HG02610 (cell line): ENCODE results near the gene SLCO3A1.

Source experiments
- ATAC-seq: cut with Tn5 transposase; IDR thresholded peaks from one replicate; pipeline ENCODE4 v1.9.1; 2021; ENCODE audit warnings: mild to moderate bottlenecking, moderate library complexity; ENCODE audit not compliant: unreplicated experiment

The SLCO3A1 gene

DNA sequence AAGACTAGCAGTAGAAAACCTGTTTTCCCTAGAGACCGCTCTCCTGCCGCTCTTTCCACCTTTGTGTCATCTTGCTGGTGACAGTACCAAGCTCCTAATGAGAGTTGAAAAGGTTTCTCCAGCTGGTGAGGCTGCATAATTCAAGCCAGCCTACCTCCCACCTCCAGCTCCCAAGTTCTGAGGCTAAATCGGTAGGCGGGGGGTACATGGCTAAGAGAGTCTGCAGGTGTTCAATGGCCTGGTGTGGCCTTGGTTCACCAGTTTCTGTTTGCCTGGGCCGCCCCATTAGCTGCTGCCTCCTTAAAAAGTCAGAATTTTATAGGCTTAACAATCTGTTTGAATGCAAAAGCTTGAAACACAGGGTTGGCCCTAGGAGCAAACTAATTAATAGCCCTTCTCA, 262.8 kb downstream of the SLCO3A1 start:
- no peak for ATAC-seq

DNA sequence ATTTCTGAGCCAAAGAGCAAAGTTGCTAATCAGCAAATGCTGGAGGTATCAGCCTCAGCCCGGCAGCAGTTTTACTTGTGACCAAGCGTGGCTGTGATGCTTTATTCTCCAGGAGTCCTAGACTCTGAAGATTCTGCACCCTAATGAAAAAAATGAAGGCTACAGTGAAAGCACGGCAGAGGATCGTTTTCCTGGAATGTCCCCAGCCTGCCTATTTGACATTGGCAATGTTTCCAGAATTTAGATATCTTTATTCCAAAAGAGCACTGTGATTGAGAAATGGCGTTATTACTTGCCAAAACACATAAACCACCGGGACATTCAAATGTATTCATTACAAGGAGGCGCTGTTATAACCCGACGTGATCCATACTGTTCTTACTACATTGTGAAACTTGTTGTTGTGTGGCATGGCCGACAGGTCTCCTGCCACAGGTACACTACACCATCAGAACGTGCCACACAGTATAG, 263.8 kb downstream of the SLCO3A1 start:
- no peak for ATAC-seq

DNA sequence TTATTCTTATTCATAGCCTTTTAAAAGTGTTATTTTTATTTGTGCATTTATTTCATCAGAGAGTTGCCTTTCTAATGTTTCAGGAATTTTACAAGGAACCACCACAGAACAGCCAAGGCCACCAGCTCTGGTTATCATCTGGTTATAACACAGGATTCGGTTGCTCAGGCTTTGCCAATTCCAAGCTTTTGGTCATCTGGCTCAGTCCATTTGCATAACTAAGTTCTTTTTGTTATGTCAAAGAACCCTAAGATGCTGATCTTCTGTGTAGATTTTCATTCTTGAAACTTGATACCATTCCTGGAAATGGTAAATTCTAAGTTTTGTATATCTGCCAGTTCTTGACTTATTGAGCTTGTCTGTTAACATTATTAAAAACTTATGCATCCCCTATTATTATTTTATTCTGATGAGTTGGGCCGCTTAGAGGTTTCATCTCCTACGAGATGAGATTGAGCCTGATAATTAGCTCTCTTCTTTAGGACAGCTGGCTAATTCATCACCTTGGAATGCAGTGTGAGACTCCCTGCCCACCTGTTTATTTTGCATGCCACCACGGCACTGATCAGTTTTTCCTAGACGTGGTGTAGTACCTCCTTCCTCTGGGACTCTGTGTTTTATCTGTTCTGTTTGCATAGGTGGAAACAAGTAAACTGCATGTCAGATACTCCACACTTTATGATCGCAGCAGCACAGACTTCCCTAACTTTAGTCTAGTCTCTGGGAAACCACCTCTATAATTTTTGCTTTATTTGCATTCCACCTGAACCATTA, 264.8 kb downstream of the SLCO3A1 start:
- no peak for ATAC-seq

DNA sequence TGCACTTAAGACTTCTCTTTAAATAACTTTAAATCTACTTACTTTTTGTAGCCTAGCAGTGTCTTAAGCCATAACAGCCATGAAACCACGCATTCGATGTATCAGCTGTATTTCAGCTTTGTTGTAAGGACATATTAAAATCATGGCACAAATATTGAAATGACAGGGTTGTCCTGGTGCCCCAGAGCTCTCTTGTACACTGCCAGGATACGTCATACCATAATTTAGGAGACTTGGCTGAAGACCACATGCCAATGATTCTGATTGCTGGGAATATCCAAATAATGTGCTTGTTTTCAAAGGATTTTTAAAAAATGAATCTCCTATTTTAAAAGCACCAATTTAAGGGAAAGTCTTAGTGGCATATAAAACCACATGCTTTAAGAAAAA, 265.4 kb downstream of the SLCO3A1 start:
- no peak for ATAC-seq

DNA sequence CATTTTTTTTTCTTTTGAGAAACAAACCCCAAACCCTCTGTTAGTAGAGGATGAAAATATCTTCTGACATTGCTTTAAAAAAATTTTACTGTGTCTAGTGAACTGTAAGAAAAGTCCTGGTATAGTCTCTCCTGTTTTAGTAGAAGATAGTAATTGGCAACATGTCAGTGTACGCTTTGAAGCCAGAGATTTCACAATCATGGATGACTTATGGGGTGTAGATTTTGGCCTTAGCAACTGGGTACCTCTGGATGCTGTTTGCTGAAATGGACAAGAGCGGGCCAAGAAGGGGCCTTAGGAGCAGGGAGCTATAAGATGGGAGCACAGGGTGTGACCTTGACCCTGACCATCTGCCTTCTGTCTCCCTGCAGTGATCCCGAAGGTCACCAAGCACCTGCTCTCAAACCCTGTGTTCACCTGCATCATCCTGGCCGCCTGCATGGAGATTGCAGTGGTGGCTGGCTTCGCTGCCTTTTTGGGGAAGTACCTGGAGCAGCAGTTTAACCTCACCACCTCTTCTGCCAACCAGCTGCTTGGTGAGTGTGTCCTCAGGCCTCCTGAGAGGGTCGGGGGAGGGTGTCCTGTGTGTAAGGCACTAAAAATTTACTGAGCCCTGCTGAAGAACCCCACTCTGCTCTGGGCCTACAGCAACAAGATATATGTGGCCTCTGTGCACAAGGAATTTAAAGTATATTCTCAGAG, 266.7 kb downstream of the SLCO3A1 start:
- ATAC-seq, result no peak

DNA sequence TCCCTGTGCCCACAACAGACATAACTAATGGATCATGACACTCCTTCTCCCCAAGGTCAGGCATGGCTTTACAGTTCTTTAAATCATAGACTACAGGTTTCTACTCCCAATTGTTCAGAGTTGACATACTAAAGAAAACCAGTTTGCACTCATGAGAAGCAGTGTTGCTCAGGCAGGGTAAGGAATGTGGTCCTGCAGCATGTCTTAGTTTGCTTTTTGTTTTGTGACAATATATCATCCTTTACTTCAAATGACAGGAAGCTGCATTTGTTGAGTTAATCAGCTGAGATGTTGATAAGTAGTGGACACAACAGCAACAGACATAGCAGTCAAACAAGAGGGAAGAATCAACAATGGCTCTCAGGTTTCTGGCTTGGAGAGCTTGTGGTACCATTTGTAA, 267.5 kb downstream of the SLCO3A1 start:
- no peak for ATAC-seq

DNA sequence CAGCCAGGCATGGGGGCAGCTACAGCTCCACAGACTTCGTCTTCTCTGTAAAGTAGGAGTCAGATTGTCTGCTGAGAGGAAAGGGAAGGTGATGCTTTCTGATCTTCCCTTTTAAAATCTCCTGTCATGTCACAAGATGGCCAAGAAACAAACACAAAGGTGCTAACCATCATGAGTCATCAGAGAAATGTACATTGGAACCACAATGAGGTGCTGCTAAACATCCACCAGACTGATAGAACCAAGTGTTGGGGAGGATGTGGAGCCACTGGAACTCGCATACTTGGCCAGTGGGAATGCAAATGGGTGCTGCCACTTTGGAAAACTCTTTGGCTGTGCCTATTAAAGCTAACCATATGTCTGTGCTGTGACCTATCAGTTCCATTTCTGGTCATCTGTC, 268.8 kb downstream of the SLCO3A1 start:
- ATAC-seq, result no peak

DNA sequence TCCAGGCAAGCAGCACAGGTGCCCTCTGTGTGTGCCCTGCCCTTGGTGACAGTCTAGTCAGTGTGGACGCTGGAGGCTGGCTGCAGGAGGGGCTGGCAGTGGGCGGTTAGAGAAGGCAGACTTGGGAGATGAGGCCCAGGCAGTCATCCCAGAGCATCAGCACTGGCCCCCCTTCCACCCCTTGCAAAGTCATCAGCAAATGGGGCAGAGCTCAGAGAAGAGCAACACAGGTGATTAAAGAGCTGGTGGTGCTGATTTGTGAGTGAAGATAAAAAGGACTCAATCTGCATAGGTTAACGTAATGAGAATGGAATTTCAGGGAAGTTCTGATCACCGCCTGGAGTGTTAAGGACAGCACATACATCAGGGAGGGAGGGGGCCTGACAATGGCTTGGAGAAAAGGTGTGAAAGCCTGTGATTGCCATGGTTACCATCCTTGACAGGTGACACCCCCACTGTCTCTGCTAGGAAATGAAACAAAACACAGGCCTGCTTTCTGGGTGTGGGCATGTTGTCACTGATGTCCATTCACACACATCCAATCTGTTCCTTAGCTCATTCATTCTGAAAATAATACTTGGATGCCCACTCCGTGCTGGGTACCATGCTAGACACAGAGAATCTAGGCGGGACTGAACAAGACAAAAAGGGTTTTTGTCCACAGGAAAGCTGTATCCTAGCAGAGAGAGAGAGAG, 270.6 kb downstream of the SLCO3A1 start:
- ATAC-seq, result no peak

DNA sequence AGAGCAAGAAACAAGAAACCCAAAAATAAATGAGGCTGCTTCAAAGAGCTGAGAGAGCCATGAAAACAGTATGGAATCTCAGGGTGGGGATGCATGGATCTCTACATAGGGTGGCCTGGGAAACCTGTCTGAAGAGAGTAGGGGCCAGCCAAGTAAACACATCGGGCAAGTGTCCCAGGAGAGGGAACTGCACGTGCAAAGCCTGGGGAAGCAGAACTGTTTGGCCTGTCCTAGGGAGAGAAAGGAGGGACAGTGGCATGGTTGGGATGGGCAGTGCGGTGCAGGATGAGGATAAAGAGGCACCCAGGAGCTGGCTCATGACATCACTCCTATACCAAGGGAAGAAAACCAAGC, 271.1 kb downstream of the SLCO3A1 start:
- ATAC-seq, result no peak

DNA sequence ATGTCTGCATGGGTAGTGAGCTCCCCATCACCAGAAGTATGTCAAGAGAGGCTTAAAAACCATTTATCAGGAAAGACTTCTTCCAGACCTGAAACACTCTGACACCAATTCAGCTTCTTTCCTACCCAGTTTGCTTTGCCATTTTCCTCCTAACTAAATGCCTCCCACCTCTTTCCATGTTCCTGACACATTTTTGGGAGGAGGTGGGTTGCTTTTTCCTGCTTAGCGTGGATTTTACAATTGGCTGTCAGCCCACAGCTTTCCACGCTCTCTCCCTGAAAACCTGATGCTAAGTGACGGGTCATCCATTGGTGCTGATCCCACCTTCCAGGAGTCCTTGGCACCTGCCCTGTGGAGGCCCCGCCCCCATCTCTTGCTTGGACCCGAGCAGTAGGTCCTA, 275.3 kb downstream of the SLCO3A1 start:
- no peak for ATAC-seq

DNA sequence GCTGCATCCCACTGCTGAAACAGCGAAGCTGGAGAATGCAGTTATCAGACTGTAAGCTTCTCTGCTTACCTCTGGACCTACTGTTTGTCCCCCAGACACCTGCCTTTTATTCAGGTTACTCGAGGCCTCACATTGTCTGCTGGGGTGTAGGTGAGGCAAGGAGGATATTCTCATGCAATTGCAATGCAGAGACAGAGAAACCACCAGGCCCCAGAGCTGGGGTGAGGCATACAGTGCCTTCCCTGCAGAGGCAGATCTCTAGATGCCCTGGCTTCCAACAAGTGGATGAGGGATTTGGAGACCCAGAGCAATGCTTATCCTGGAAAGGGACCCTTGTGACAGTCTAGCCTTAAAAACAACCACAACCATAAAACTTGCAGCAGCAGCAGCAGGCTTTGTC, 276.7 kb downstream of the SLCO3A1 start:
- no peak for ATAC-seq

DNA sequence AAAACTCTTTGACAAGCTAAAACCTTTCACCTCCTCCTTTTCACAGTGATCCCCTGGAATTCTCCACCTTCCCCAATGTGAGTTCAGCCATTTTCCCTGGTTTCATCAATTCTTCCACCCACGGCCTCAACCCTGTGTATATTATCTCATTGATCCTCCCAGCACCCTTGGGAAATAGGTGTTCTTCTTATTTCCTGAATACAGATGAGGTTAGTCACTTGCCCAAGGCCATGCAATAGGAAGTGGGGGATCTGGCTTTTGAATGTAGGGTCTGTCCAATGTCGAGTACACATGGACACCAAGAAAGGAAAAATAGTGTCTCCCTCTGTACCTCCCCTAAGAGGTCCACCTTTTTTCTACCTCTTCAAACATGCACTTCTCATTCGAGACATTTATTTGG, 277.4 kb downstream of the SLCO3A1 start:
- ATAC-seq, result no peak

DNA sequence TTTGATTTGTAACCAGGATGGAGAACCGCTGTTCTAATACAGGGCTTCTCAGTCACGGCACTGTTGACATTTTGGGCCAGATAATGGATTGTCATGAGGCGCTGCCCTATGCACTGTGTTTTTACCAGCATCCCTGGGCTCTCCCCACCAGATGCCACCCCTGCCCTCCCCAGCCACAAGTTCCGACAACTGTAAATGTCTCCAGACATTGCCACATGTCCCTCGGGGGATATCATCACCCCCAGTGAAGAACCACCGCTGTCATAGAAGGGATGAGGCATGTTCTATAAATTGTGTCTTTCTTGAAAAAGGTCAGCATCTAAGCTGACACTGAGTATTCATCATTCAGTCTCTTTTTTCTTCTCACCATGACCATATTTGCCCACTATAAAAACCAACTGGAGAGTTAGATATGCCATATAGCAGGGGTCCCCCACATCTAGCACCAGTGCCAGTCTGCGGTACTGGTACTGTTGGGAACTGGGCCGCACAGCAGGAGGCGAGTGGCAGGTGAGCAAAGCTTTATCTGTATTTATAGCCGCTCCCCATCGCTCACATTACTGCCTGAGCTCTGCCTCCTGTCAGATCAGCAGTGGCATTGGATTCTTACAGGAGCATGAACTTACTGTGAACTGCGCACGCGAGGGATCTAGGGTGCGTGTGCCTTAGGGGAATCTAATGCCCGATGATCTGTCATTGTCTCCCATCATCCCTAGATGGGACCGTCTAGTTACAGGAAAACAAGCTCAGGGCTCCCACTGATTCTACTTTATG, 279.7 kb downstream of the SLCO3A1 start:
- no peak for ATAC-seq

DNA sequence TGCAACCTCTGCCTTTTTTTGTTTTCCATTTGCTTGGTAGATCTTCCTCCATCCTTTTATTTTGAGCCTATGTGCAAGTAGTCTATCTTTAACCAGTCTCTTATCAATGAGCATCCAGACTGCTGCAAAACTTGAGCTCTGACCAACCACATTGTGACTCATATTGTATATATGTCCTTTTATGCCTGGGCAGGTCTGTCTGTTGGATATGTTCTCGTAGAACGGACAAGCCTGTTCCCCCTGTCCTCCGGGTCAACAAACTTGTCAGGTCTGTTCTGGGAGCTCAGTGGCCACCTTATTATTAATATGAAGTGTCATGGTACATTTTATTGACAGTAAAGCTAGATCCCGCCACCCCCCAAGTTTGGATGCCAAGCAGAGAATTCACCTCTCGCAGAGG, 287.3 kb downstream of the SLCO3A1 start:
- no peak for ATAC-seq

DNA sequence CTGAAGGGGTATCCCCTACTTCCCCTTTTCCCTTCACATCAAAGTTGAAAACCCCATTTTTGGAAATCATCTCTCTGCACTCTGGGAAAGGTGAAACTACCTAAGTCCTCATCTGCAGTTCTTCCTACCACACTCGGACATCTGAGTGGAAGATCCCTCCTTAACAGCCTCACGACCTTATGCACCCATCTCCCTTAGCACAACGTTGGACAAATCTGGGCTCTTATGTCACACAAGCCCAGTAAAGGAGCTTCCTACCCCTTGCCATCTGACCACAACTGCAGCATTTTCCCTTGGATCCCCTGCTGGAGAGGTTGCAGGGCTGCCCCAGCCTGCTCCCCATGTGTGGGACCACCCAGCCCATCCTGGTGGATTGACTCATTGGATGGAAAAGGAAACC, 288.1 kb downstream of the SLCO3A1 start:
- ATAC-seq, result no peak

DNA sequence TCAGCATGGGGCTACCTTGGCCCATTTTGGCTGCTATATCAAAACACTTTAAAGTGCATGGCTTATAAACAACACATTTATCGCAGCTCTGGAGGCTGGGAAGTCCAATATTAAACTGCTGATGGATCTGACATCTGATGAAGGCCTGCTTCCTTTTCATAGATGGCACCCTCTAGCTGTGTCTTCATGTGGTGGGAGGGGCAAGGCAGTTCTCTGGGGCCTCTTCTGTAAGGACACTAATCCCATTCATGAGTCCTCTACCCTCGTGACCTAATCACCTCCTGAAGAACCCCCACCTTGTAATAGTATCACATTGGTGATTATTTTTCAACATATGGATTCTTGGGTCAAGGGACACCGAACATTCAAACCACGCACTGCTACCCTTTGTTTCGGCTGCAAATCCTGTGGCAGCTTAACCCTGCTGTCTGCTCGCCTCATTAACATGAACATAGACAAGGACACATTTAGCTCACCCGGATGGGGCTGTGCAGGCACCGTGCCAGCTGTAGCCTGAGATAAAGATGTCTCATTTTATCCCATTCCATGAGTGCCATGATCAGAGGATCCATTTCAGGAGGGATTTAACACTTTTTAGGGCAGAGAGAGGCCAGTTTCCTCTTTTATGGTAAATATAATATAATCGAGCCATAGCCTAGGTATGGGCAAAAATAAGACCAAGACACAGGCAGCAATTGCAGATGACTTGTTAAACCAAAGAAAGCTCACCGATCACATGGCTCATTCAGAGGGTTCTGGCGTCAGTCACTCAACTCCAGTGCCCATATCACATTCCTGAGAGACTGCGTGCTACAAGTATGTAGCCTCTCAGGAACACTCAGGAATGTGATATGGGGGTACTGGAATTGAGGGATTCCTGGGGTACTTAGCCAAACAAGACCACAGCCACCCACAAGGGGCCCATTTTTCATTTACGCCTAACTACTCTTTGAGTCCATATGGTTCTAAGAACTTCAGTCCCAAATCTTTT, 289.0 kb downstream of the SLCO3A1 start:
- no peak for ATAC-seq

DNA sequence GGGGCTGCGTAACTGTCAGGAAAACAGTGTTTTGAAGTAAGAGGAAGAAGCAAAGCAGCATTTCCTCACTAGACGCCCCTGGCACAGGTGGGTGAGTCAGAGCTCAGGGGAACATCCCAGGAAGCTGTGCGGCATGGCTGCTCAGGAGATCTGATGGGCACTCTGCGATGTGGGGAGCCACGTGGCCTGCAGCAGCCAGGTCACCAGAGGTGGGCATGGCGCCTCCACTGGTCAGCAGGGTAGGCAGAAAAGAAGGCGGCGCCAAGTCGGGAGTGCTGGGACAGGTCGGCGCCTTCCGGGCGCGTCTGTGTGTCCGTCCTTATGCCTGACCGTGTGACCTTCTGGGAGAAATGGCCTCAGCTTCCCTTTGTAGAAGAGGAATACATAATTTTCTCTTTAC, 290.3 kb downstream of the SLCO3A1 start:
- ATAC-seq, result no peak

DNA sequence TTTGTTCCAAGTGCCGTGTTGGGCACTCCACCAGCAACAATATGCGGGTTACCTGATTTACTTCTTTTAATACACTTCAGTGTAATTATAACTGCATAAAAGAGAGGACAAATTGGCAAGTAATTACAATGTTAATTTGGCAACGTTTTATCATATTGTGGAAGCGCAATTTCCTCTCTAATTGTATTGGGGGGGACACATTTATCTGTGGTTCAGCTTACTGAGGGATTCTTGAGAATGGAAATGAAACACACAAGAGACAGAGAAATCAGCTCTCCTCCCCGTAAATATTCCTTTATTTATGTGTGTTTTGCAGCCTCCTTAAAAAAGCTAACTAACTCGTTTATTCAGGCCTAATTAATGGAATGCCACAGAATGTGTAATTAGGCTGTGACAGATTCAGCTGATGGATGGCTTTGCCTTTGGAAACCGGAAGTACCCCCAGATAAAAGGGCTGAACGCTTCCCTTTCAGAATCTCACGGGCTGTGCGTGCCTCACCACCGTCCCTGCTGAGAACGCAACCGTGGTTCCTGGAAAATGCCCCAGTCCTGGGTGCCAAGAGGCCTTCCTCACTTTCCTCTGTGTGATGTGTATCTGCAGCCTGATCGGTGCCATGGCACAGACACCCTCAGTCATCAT, 293.1 kb downstream of the SLCO3A1 start:
- no peak for ATAC-seq

DNA sequence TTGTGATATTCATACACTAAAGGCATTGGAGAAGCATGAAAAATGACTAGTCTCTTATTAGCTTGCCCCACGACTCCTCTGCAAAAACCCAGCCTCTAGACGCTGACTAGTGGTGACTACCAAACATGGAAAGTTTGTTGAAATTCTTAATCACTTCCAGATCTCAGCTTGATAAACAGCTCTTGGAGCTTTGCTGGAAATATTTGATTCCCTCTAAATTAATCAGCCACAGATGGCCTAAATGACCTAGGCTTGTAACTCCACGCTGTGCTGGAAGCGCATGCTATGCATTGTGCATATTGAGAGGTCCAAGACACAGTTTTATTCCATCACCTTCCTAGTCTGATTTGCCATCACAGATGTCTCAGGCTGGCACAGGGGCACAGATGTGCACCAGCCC, 295.5 kb downstream of the SLCO3A1 start:
- no peak for ATAC-seq

DNA sequence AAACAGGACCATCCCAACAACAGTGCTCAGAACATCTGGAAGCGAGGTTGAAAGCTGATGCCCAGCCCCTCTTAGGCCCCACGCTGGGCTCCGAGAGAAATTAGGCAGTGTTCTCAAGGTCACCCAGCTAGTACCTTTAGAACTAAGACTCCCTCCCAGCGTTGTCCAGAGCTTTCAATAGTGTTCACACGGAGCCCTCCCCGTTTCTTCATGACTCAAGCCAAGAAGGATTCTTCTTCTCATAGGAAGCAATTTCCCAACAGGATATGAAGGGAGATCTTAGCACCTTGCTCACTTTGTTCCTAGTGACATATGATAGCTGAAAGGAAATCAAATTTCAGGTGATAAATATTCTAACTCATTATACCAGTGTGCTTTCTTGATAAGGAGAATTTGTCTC, 296.0 kb downstream of the SLCO3A1 start:
- no peak for ATAC-seq
